WTC11 (cell line): ENCODE results near the gene CABLES1. TPM values are rescaled to one million over a fixed set of nuclear protein-coding genes. Genes with fewer than 3 reads are reported as not detected.
"Not testable (repeated sequence)": the region's sequence is repeated elsewhere in the genome, so short reads cannot be mapped to it uniquely, and the experiment has no call there.

Experiments used
- ATAC-seq: fragments of 200-7000 bp; cut with Tn5 transposase; 2 replicates; pipeline ENCODE4 v1.10.0; 2021; ENCODE audit warnings: mild to moderate bottlenecking, moderate library complexity
- CTCF ChIA-PET: fragments of 300-600 bp; sonication (Branson Sonifier 250); formaldehyde crosslinking; loops from one replicate; lab custom pipeline; 2021; ENCODE audit warnings: antibody characterized with exemption; lab: Charles Lee
- POLR2A ChIA-PET: fragments of 350-600 bp; sonication (Branson Sonifier 250); formaldehyde crosslinking; loops from one replicate; lab custom pipeline; 2021; ENCODE audit warnings: antibody characterized with exemption; lab: Charles Lee
- DNase-seq: peaks from one replicate; pipeline ENCODE4 v3.0.0; 2021; ENCODE audit warnings: low spot score
- H3K27ac Mint-ChIP-seq: 2 replicates; pipeline ENCODE4 v1.8.0; 2021; ENCODE audit warnings: mixed read lengths
- H3K27me3 Mint-ChIP-seq: 2 replicates; pipeline ENCODE4 v1.8.0; 2021; ENCODE audit warnings: low read depth, mild to moderate bottlenecking, moderate library complexity, mixed read lengths
- H3K36me3 Mint-ChIP-seq: 2 replicates; pipeline ENCODE4 v1.8.0; 2021; ENCODE audit warnings: mixed read lengths
- H3K4me1 Mint-ChIP-seq: 2 replicates; pipeline ENCODE4 v1.8.0; 2022; ENCODE audit warnings: mixed read lengths
- H3K4me3 Mint-ChIP-seq: 2 replicates; pipeline ENCODE4 v1.8.0; 2021; ENCODE audit warnings: mild to moderate bottlenecking, moderate library complexity, mixed read lengths
- H3K9me3 Mint-ChIP-seq: 2 replicates; pipeline ENCODE4 v1.8.0; 2021; ENCODE audit warnings: mixed read lengths
- ELF4 ChIP-seq: sonication (generic); formaldehyde crosslinking; IDR thresholded peaks from 2 replicates; pipeline ENCODE4 v1.8.1; 2022; ENCODE audit warnings: low read depth, mild to moderate bottlenecking, moderate library complexity, missing genetic modification reagents
- GTF2I ChIP-seq: fragments of 250-450 bp; sonication (Bioruptor Pico); conservative IDR thresholded peaks from 2 replicates; pipeline ENCODE4 v1.4.0; 2021; ENCODE audit warnings: mild to moderate bottlenecking
- NFE2L1 ChIP-seq: sonication (generic); formaldehyde crosslinking; IDR thresholded peaks from 2 replicates; pipeline ENCODE4 v1.8.1; 2023; ENCODE audit warnings: missing genetic modification reagents
- NR2C2 ChIP-seq: sonication (generic); formaldehyde crosslinking; IDR thresholded peaks from 2 replicates; pipeline ENCODE4 v1.8.0; 2022; ENCODE audit warnings: mild to moderate bottlenecking, missing genetic modification reagents
- RELA ChIP-seq: sonication (generic); formaldehyde crosslinking; IDR thresholded peaks from 2 replicates; pipeline ENCODE4 v1.8.1; 2022; ENCODE audit warnings: missing genetic modification reagents, mild to moderate bottlenecking, borderline replicate concordance
- SMAD4 ChIP-seq: sonication (generic); formaldehyde crosslinking; IDR thresholded peaks from 2 replicates; pipeline ENCODE4 v1.8.0; 2022; ENCODE audit warnings: mild to moderate bottlenecking, missing genetic modification reagents
- TEAD1 ChIP-seq: sonication (generic); formaldehyde crosslinking; IDR thresholded peaks from 2 replicates; pipeline ENCODE4 v1.8.0; 2022; ENCODE audit warnings: mild to moderate bottlenecking, missing genetic modification reagents
- TP53 ChIP-seq: sonication (generic); formaldehyde crosslinking; IDR thresholded peaks from 2 replicates; pipeline ENCODE4 v1.8.1; 2023; ENCODE audit warnings: mild to moderate bottlenecking, missing genetic modification reagents
- ZNF232 ChIP-seq: sonication (generic); formaldehyde crosslinking; IDR thresholded peaks from 2 replicates; pipeline ENCODE4 v1.8.0; 2022; ENCODE audit warnings: mild to moderate bottlenecking, missing genetic modification reagents
- ZNF317 ChIP-seq: sonication (generic); formaldehyde crosslinking; IDR thresholded peaks from 2 replicates; pipeline ENCODE4 v1.8.1; 2023; ENCODE audit warnings: low read depth, mild to moderate bottlenecking, moderate library complexity, missing genetic modification reagents, borderline replicate concordance
- ZNF416 ChIP-seq: fragments of 250-450 bp; sonication (Bioruptor Pico); IDR thresholded peaks from 2 replicates; pipeline ENCODE4 v1.9.0; 2021; ENCODE audit warnings: mild to moderate bottlenecking, inconsistent platforms
- total RNA-seq: library from RNA; stranded (reverse); gene quantifications from 3 replicates; pipeline ENCODE4 v1.2.3, GENCODE V29; 2021
- TF ChIP-seq, protein P1 (sequence below): sonication (generic); formaldehyde crosslinking; IDR thresholded peaks from 2 replicates; pipeline ENCODE4 v1.8.0; 2023; ENCODE audit warnings: mild to moderate bottlenecking, missing genetic modification reagents
- TF ChIP-seq, protein P2 (sequence below): sonication (generic); formaldehyde crosslinking; IDR thresholded peaks from 2 replicates; pipeline ENCODE4 v1.8.1; 2023; ENCODE audit warnings: mild to moderate bottlenecking, missing genetic modification reagents, moderate library complexity
- TF ChIP-seq, protein P3 (sequence below): sonication (generic); formaldehyde crosslinking; IDR thresholded peaks from 2 replicates; pipeline ENCODE4 v1.8.0; 2022; ENCODE audit warnings: mild to moderate bottlenecking, missing genetic modification reagents
- TF ChIP-seq, protein P4 (sequence below): sonication (generic); formaldehyde crosslinking; IDR thresholded peaks from 2 replicates; pipeline ENCODE4 v1.8.0; 2022; ENCODE audit warnings: mild to moderate bottlenecking, missing genetic modification reagents
- TF ChIP-seq, protein P5 (sequence below): sonication (generic); formaldehyde crosslinking; IDR thresholded peaks from 2 replicates; pipeline ENCODE4 v1.8.0; 2022; ENCODE audit warnings: missing genetic modification reagents
- TF ChIP-seq, protein P6 (sequence below): sonication (generic); formaldehyde crosslinking; IDR thresholded peaks from 2 replicates; pipeline ENCODE4 v1.8.1; 2022; ENCODE audit warnings: low read depth, mild to moderate bottlenecking, moderate library complexity, missing genetic modification reagents, borderline replicate concordance
- TF ChIP-seq, protein P7 (sequence below): sonication (generic); formaldehyde crosslinking; IDR thresholded peaks from 2 replicates; pipeline ENCODE4 v1.8.1; 2022; ENCODE audit warnings: mild to moderate bottlenecking, missing genetic modification reagents, moderate library complexity, borderline replicate concordance

The CABLES1 gene
- total RNA-seq, 1 experiment from 2014 or later: 17.0 TPM

DNA sequence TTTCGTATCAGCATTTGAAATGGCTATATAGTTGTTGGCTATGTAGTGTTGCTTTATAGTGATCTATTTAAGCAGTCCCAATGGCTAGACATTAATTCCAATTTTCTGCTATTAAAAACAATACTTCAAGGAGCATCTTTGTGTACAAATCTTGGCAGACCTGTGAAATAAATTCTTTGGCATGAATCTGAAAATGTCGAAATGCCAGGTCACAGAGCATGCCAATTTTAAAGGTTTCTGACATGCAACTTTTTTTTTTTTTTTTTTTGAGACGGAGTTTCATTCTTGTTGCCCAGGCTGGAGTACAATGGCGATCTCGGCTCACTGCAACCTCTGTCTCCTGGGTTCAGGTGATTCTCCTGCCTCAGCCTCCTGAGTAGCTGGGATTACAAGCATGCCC is 26.8 kb upstream of the CABLES1 start (continued):
- TF ChIP-seq, protein P1, sequence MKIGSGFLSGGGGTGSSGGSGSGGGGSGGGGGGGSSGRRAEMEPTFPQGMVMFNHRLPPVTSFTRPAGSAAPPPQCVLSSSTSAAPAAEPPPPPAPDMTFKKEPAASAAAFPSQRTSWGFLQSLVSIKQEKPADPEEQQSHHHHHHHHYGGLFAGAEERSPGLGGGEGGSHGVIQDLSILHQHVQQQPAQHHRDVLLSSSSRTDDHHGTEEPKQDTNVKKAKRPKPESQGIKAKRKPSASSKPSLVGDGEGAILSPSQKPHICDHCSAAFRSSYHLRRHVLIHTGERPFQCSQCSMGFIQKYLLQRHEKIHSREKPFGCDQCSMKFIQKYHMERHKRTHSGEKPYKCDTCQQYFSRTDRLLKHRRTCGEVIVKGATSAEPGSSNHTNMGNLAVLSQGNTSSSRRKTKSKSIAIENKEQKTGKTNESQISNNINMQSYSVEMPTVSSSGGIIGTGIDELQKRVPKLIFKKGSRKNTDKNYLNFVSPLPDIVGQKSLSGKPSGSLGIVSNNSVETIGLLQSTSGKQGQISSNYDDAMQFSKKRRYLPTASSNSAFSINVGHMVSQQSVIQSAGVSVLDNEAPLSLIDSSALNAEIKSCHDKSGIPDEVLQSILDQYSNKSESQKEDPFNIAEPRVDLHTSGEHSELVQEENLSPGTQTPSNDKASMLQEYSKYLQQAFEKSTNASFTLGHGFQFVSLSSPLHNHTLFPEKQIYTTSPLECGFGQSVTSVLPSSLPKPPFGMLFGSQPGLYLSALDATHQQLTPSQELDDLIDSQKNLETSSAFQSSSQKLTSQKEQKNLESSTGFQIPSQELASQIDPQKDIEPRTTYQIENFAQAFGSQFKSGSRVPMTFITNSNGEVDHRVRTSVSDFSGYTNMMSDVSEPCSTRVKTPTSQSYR (CRISPR knock-in tag): no peak
- TF ChIP-seq ZNF232 (CRISPR knock-in tag): no peak
- no peak for TF ChIP-seq NFE2L1

DNA sequence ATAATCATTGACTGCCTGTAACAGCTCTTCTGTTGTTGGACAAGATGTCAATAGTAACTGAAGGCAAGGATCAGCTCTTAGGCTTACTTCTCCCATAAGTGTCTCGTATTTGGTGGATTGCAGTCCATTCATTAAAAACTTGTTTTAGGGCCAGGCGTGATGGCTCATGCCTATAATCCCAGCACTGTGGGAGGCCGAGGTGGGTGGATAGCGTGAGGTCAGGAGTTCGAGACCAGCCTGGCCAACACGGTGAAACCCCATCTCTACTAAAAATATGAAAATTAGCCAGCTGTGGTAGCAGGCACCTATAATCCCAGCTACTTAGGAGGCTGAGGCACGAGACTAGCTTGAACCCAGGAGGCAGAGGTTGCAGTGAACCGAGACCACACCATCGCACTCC is 26.1 kb upstream of the CABLES1 start:
- H3K27me3 Mint-ChIP-seq, H3K27ac Mint-ChIP-seq, H3K36me3 Mint-ChIP-seq, CTCF ChIA-PET, H3K9me3 Mint-ChIP-seq, H3K4me3 Mint-ChIP-seq, ATAC-seq, DNase-seq: not testable (repeated sequence)
- peaks cover 21% of the 10 kb centered on the region for H3K4me1 Mint-ChIP-seq
- POLR2A ChIA-PET: interaction anchor here (0.7 kb wide), 1 partner anchor 25 kb away, joined by 5 read pairs; no protein-coding TSS in a partner anchor

DNA sequence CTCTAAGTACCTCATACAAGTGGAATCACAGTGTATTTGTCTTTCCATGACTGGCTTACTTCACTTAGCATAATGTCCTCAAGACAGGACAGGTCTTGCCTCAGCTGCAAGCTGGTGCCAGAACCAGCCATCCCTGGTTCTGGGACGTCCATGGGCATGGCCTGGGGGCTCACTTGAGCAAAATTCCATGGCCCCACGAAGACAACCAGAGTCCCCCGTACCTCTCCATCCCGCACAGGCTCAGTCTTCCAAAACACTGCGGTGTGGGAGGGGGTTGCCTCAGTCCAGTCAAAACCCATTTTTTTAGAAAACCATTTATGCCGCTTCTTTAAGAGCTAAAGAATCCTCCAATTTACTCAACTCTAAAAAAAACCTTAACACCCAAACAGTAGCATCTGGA is 21.7 kb upstream of the CABLES1 start:
- ATAC-seq: no peak
- H3K27ac Mint-ChIP-seq: no peak overlapping the region
- no peak for TF ChIP-seq RELA (CRISPR knock-in tag)
- no peak for TF ChIP-seq TP53 (CRISPR knock-in tag)
- TF ChIP-seq ZNF317 (CRISPR knock-in tag): no peak
- TF ChIP-seq TEAD1 (CRISPR knock-in tag): no peak
- no peak for TF ChIP-seq ZNF416 (CRISPR knock-in tag)
- TF ChIP-seq SMAD4 (CRISPR knock-in tag): no peak
- H3K9me3 Mint-ChIP-seq: peaks cover 5% of the 10 kb centered on the region
- H3K27me3 Mint-ChIP-seq: peaks cover 10% of the 10 kb centered on the region
- ChIA-PET CTCF (interaction anchor here (1.1 to 2.6 kb wide), 2 partner anchors 18 to 315 kb away, joined by 4 to 6 read pairs; no protein-coding TSS in a partner anchor), POLR2A (no interaction called here)
- no peak for DNase-seq
- peaks cover 15% of the 10 kb centered on the region for H3K4me1 Mint-ChIP-seq
- no peaks in the 10 kb centered on the region for H3K36me3 Mint-ChIP-seq
- H3K4me3 Mint-ChIP-seq: no peak overlapping the region

DNA sequence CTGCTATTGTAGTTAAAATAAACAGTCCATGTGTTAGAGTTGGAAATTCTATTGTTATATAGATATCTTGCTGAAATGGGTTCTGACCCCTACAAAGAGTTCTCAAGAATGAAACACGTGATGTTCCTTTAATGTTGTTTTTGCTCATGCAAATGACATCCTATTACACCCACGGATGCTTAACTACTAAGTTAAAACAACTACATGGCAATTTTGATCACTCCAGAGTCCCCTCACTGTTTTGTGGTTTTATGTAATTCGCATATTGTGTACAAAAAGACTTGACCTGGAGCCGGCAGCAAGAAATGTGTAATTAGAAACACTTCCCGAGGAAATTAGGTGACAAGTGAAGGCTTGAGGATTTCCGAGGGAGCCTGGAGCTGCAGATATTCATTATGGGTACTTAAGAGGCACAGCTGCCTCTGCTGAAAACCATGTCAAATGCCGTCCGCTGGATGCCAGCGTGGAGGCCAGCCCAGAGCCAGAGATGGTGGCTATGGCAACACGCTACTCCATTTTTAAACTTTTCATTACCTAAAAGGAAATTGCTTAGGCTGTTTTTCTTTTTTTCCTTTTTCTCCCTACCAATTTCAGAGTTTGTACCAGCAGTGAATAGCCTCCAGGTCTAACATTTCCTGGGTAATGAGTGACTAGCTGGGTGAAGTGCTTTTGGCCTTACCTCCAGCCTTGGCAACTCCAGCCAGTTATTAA is 21.0 kb upstream of the CABLES1 start:
- Mint-ChIP-seq H3K27ac (no peak overlapping the region), H3K9me3 (peaks cover 5% of the 10 kb centered on the region), H3K4me1 (peaks cover 15% of the 10 kb centered on the region), H3K4me3 (no peak overlapping the region), H3K27me3 (peaks cover 10% of the 10 kb centered on the region), H3K36me3 (no peaks in the 10 kb centered on the region)
- POLR2A ChIA-PET: no interaction called here
- no peak for ATAC-seq
- no peak for DNase-seq
- CTCF ChIA-PET: interaction anchor here (0.7 to 2.6 kb wide), 4 partner anchors 17 to 316 kb away, joined by 3 to 6 read pairs (median 4); no protein-coding TSS in a partner anchor
- TF ChIP-seq, protein P2, sequence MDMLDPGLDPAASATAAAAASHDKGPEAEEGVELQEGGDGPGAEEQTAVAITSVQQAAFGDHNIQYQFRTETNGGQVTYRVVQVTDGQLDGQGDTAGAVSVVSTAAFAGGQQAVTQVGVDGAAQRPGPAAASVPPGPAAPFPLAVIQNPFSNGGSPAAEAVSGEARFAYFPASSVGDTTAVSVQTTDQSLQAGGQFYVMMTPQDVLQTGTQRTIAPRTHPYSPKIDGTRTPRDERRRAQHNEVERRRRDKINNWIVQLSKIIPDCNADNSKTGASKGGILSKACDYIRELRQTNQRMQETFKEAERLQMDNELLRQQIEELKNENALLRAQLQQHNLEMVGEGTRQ: no peak
- TF ChIP-seq, protein P3, sequence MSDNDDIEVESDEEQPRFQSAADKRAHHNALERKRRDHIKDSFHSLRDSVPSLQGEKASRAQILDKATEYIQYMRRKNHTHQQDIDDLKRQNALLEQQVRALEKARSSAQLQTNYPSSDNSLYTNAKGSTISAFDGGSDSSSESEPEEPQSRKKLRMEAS (CRISPR knock-in tag): no peak
- TF ChIP-seq, protein P4, sequence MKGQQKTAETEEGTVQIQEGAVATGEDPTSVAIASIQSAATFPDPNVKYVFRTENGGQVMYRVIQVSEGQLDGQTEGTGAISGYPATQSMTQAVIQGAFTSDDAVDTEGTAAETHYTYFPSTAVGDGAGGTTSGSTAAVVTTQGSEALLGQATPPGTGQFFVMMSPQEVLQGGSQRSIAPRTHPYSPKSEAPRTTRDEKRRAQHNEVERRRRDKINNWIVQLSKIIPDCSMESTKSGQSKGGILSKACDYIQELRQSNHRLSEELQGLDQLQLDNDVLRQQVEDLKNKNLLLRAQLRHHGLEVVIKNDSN (CRISPR knock-in tag): no peak
- TF ChIP-seq, protein P5, sequence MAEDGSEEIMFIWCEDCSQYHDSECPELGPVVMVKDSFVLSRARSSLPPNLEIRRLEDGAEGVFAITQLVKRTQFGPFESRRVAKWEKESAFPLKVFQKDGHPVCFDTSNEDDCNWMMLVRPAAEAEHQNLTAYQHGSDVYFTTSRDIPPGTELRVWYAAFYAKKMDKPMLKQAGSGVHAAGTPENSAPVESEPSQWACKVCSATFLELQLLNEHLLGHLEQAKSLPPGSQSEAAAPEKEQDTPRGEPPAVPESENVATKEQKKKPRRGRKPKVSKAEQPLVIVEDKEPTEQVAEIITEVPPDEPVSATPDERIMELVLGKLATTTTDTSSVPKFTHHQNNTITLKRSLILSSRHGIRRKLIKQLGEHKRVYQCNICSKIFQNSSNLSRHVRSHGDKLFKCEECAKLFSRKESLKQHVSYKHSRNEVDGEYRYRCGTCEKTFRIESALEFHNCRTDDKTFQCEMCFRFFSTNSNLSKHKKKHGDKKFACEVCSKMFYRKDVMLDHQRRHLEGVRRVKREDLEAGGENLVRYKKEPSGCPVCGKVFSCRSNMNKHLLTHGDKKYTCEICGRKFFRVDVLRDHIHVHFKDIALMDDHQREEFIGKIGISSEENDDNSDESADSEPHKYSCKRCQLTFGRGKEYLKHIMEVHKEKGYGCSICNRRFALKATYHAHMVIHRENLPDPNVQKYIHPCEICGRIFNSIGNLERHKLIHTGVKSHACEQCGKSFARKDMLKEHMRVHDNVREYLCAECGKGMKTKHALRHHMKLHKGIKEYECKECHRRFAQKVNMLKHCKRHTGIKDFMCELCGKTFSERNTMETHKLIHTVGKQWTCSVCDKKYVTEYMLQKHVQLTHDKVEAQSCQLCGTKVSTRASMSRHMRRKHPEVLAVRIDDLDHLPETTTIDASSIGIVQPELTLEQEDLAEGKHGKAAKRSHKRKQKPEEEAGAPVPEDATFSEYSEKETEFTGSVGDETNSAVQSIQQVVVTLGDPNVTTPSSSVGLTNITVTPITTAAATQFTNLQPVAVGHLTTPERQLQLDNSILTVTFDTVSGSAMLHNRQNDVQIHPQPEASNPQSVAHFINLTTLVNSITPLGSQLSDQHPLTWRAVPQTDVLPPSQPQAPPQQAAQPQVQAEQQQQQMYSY (CRISPR knock-in tag): no peak
- TF ChIP-seq, protein P6, sequence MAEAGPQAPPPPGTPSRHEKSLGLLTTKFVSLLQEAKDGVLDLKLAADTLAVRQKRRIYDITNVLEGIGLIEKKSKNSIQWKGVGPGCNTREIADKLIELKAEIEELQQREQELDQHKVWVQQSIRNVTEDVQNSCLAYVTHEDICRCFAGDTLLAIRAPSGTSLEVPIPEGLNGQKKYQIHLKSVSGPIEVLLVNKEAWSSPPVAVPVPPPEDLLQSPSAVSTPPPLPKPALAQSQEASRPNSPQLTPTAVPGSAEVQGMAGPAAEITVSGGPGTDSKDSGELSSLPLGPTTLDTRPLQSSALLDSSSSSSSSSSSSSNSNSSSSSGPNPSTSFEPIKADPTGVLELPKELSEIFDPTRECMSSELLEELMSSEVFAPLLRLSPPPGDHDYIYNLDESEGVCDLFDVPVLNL (CRISPR knock-in tag): no peak
- TF ChIP-seq, protein P7, sequence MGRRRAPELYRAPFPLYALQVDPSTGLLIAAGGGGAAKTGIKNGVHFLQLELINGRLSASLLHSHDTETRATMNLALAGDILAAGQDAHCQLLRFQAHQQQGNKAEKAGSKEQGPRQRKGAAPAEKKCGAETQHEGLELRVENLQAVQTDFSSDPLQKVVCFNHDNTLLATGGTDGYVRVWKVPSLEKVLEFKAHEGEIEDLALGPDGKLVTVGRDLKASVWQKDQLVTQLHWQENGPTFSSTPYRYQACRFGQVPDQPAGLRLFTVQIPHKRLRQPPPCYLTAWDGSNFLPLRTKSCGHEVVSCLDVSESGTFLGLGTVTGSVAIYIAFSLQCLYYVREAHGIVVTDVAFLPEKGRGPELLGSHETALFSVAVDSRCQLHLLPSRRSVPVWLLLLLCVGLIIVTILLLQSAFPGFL: no peak
- TF ChIP-seq GTF2I (CRISPR knock-in tag) (no peak), NR2C2 (CRISPR knock-in tag) (no peak), RELA (CRISPR knock-in tag) (no peak), ZNF317 (CRISPR knock-in tag) (no peak), ELF4 (CRISPR knock-in tag) (no peak), NFE2L1 (no peak)
